ENCODE data around the gene TRABD2B. TPM values are rescaled to one million over a fixed set of nuclear protein-coding genes. Genes with fewer than 3 reads are reported as not detected.

TRABD2B gene
- total and polyA plus RNA-seq, 2 experiments from 2014 or later = 1.6 to 2.0 TPM

GRCh38 chr1:47968556-47968888, 28.7 kb downstream of the TRABD2B start:
- H3K9me3 Mint-ChIP-seq = no peaks in the 10 kb centered on the region; the same call in 2 of the 3 replicates
- TF ChIP-seq JUNB (IDR thresholded peaks at IDR 0.05; ENCODE audit: unreplicated experiment) = no peak
- TF ChIP-seq POLR2AphosphoS5 (IDR thresholded peaks at IDR 0.05; ENCODE audit: low read depth) = no peak
- no peak for TF ChIP-seq CREB1 (CRISPR knock-in tag; IDR thresholded peaks at IDR 0.05; ENCODE audit: low read depth)
- TF ChIP-seq REST (IDR thresholded peaks at IDR 0.05; ENCODE audit: unreplicated experiment) = no peak
- no peak for TF ChIP-seq CTCF (conservative IDR thresholded peaks at IDR 0.05; ENCODE audit: low read depth in 2 of 2)
- no peak for TF ChIP-seq EZH2phosphoT487 (IDR thresholded peaks at IDR 0.05; ENCODE audit: unreplicated experiment)
- H3K4me3 Mint-ChIP-seq = no peak overlapping the region
- H3K4me1 Mint-ChIP-seq = peaks cover 25% of the 10 kb centered on the region
- no peaks in the 10 kb centered on the region; the same call in 1 of the 2 replicates for H3K79me2 ChIP-seq (replicated peaks; ENCODE audit: insufficient read depth)
- H3K27me3 ChIP-seq (ENCODE audit: insufficient read depth) = no peaks in the 10 kb centered on the region
- DNase-seq (ENCODE audit: low spot score) (no peak), ATAC-seq (no peak)
- no peak overlapping the region for H3K4me3 ChIP-seq
- no peaks in the 10 kb centered on the region for H3K9me2 ChIP-seq (ENCODE audit: insufficient read depth)
- peaks cover 2% of the 10 kb centered on the region for H3K27me3 Mint-ChIP-seq (ENCODE audit: insufficient read depth, low read depth, poor library complexity)
- H3K36me3 ChIP-seq (ENCODE audit: insufficient read depth) = no peaks in the 10 kb centered on the region
- no peaks in the 10 kb centered on the region for H3F3A ChIP-seq (replicated peaks; ENCODE audit: low read depth)
- no peak overlapping the region for H2AFZ ChIP-seq
- no peak overlapping the region for H3K4me2 ChIP-seq
- no peak overlapping the region for H3K27ac ChIP-seq (ENCODE audit: low read depth)
- H4K20me1 ChIP-seq (replicated peaks; ENCODE audit: insufficient read depth) = peaks cover 6% of the 10 kb centered on the region; the same call in 1 of the 2 replicates
- H3K27ac Mint-ChIP-seq = no peak overlapping the region
- no peaks in the 10 kb centered on the region for H3K36me3 Mint-ChIP-seq (ENCODE audit: low read depth)
- H3K4me1 ChIP-seq (ENCODE audit: insufficient read depth) = no peaks in the 10 kb centered on the region

GRCh38 chr1:47967864-47968555, 29.2 kb downstream of the TRABD2B start:
- Histone ChIP-seq H3K4me2 (no peak overlapping the region), H3K9me2 (ENCODE audit: insufficient read depth) (no peaks in the 10 kb centered on the region), H4K20me1 (replicated peaks; ENCODE audit: insufficient read depth) (peaks cover 6% of the 10 kb centered on the region; the same call in 1 of the 2 replicates), H3K79me2 (replicated peaks; ENCODE audit: insufficient read depth) (no peaks in the 10 kb centered on the region; the same call in 1 of the 2 replicates), H3K27me3 (ENCODE audit: insufficient read depth) (no peaks in the 10 kb centered on the region), H2AFZ (no peak overlapping the region), H3K27ac (ENCODE audit: low read depth) (no peak overlapping the region), H3K4me3 (no peak overlapping the region), H3K36me3 (ENCODE audit: insufficient read depth) (no peaks in the 10 kb centered on the region), H3F3A (replicated peaks; ENCODE audit: low read depth) (no peaks in the 10 kb centered on the region), H3K4me1 (ENCODE audit: insufficient read depth) (no peaks in the 10 kb centered on the region)
- no peak overlapping the region for H3K27ac Mint-ChIP-seq
- peaks cover 24% of the 10 kb centered on the region for H3K4me1 Mint-ChIP-seq
- no peaks in the 10 kb centered on the region; the same call in 2 of the 3 replicates for H3K9me3 Mint-ChIP-seq
- peaks cover 2% of the 10 kb centered on the region for H3K27me3 Mint-ChIP-seq (ENCODE audit: insufficient read depth, low read depth, poor library complexity)
- DNase-seq (ENCODE audit: low spot score) (no peak), ATAC-seq (no peak)
- no peak overlapping the region for H3K4me3 Mint-ChIP-seq
- H3K36me3 Mint-ChIP-seq (ENCODE audit: low read depth) = no peaks in the 10 kb centered on the region
- TF ChIP-seq REST (IDR thresholded peaks at IDR 0.05; ENCODE audit: unreplicated experiment) (no peak), STAT1 (IDR thresholded peaks at IDR 0.05; ENCODE audit: unreplicated experiment) (no peak), CREB1 (CRISPR knock-in tag; IDR thresholded peaks at IDR 0.05; ENCODE audit: low read depth) (no peak), ZNF331 (CRISPR knock-in tag; IDR thresholded peaks at IDR 0.05; ENCODE audit: low read depth) (no peak), EZH2phosphoT487 (IDR thresholded peaks at IDR 0.05; ENCODE audit: unreplicated experiment) (no peak), POLR2AphosphoS5 (IDR thresholded peaks at IDR 0.05; ENCODE audit: low read depth) (no peak), EZH2 (IDR thresholded peaks at IDR 0.05; ENCODE audit: low read depth, unreplicated experiment) (no peak)
